CD14-positive monocyte (primary cell): ENCODE data around the gene C20orf173. TPM values are rescaled to one million over a fixed set of nuclear protein-coding genes. Genes with fewer than 3 reads are reported as not detected.

Source experiments
- DNase-seq, 3 donors: peaks; one replicate each; pipeline ENCODE4 v3.0.0-alpha.2; 2011 to 2022
- H2AFZ ChIP-seq: 2 replicates; pipeline ENCODE4 v1.6.0; 2012; ENCODE audit warnings: mild to moderate bottlenecking, low read depth, low read length, inconsistent platforms; ENCODE audit not compliant: insufficient read depth, poor library complexity, severe bottlenecking
- H3K27ac ChIP-seq, 2 donors: 1 replicate in 1 of 2; 2 replicates in 1 of 2; pipeline ENCODE4 v1.5.1; 2012 to 2013; ENCODE audit warnings: low read length in 2 of 2, control low read depth in 1 of 2, inconsistent platforms in 1 of 2, low read depth in 1 of 2, mild to moderate bottlenecking in 1 of 2
- H3K27me3 ChIP-seq, 2 donors: one replicate each; pipeline versions ENCODE4 v1.6.0 to v1.6.1; 2011 to 2013; ENCODE audit warnings: low read length in 2 of 2; ENCODE audit not compliant: control insufficient read depth in 2 of 2, insufficient read depth in 2 of 2
- H3K36me3 ChIP-seq, 2 donors: replicated peaks in 1 of 2; 1 replicate in 1 of 2; 2 replicates in 1 of 2; pipeline versions ENCODE4 v1.5.1 to v1.6.1; 2012 to 2013; ENCODE audit warnings: low read length in 2 of 2, control low read depth in 1 of 2, inconsistent platforms in 1 of 2, mild to moderate bottlenecking in 1 of 2; ENCODE audit not compliant: insufficient read depth in 2 of 2, control insufficient read depth in 1 of 2
- H3K4me1 ChIP-seq, 2 donors: 1 replicate in 1 of 2; 2 replicates in 1 of 2; pipeline versions ENCODE4 v1.5.1 to v1.6.1; 2012 to 2013; ENCODE audit warnings: low read length in 2 of 2, control low read depth in 1 of 2, inconsistent platforms in 1 of 2, mild to moderate bottlenecking in 1 of 2, moderate library complexity in 1 of 2; ENCODE audit not compliant: insufficient read depth in 2 of 2, control insufficient read depth in 1 of 2
- H3K4me2 ChIP-seq: replicated peaks from 2 replicates; pipeline ENCODE3; 2012; ENCODE audit warnings: low read length, moderate library complexity, mild to moderate bottlenecking; ENCODE audit not compliant: poor library complexity, severe bottlenecking; ENCODE audit errors: extremely low read depth
- H3K4me3 ChIP-seq, 3 experiments: fragments of 200-600 bp in 1 of 3; sonication (generic) in 1 of 3; replicated peaks in 1 of 3; 1 replicate in 2 of 3; 2 replicates in 1 of 3; pipeline ENCODE4 v1.5.1; 2011 to 2013; ENCODE audit warnings: low read length in 3 of 3, mild to moderate bottlenecking in 3 of 3, control low read depth in 2 of 3, low read depth in 2 of 3, inconsistent platforms in 1 of 3, moderate library complexity in 1 of 3
- H3K79me2 ChIP-seq: 2 replicates; pipeline ENCODE4 v1.6.0; 2012; ENCODE audit warnings: mild to moderate bottlenecking, control low read depth, inconsistent platforms, low read length, moderate library complexity; ENCODE audit not compliant: insufficient read depth
- H3K9ac ChIP-seq: 2 replicates; pipeline ENCODE4 v1.6.0; 2017; ENCODE audit warnings: low read length, mild to moderate bottlenecking; ENCODE audit not compliant: insufficient read depth, poor library complexity, severe bottlenecking
- H3K9me3 ChIP-seq, 2 donors: replicated peaks in 1 of 2; 1 replicate in 1 of 2; 2 replicates in 1 of 2; pipeline versions ENCODE4 v1.5.1 to v1.6.1; 2012 to 2013; ENCODE audit warnings: low read length in 2 of 2, control low read depth in 1 of 2; ENCODE audit not compliant: control insufficient read depth in 1 of 2, insufficient read depth in 1 of 2
- H4K20me1 ChIP-seq: 2 replicates; pipeline ENCODE4 v1.6.0; 2012; ENCODE audit warnings: mild to moderate bottlenecking, low read length, control low read depth, moderate library complexity; ENCODE audit not compliant: insufficient read depth
- H3K27ac Mint-ChIP-seq, 7 donors: one replicate each; pipeline ENCODE4 v1.8.0; 2020; ENCODE audit warnings: mild to moderate bottlenecking in 7 of 7, mixed read lengths in 7 of 7, moderate library complexity in 6 of 7, inconsistent platforms in 2 of 7
- H3K27me3 Mint-ChIP-seq, 3 donors: one replicate each; pipeline ENCODE4 v1.8.0; 2021 to 2022; ENCODE audit warnings: low read depth in 3 of 3, mild to moderate bottlenecking in 3 of 3, mixed read lengths in 3 of 3, moderate library complexity in 3 of 3, inconsistent platforms in 1 of 3
- H3K36me3 Mint-ChIP-seq, 2 donors: one replicate each; pipeline ENCODE4 v1.8.0; 2020; ENCODE audit warnings: mixed read lengths in 2 of 2, inconsistent platforms in 1 of 2, mild to moderate bottlenecking in 1 of 2
- H3K4me1 Mint-ChIP-seq: one replicate; pipeline ENCODE4 v1.8.0; 2020; ENCODE audit warnings: mild to moderate bottlenecking, mixed read lengths
- H3K4me3 Mint-ChIP-seq, 2 donors: one replicate each; pipeline ENCODE4 v1.8.0; 2020; ENCODE audit warnings: mild to moderate bottlenecking in 2 of 2, mixed read lengths in 2 of 2, moderate library complexity in 1 of 2
- H3K9me3 Mint-ChIP-seq, 7 donors: one replicate each; pipeline ENCODE4 v1.8.0; 2020 to 2022; ENCODE audit warnings: mixed read lengths in 7 of 7, mild to moderate bottlenecking in 6 of 7, moderate library complexity in 6 of 7, inconsistent platforms in 2 of 7
- whole genome bisulfite sequencing: methylation state at CpG from one replicate; pipeline ENCODE4 v1.1.5; 2013; ENCODE audit warnings: missing lambda C conversion rate; ENCODE audit not compliant: insufficient coverage; 5-methylcytosine and 5-hydroxymethylcytosine counted together
- intact Hi-C, 2 donors: fragments of 100-400 bp; cut with micrococcal nuclease; formaldehyde crosslinking; loops; one replicate each; pipeline versions ENCODE4 v1.15.0 to v1.15.1; 2023
- polyA plus RNA-seq, 3 donors: library from polyadenylated mRNA; depleted of rRNA in 1 of 3; unstranded in 2 of 3; stranded (reverse) in 1 of 3; fragments of 300-500 nt in 2 of 3; fragments of >200 nt in 1 of 3; fragmentation: Illumina TruSeq in 2 of 3; gene quantifications; 1 replicate in 2 of 3; 2 replicates in 1 of 3; pipeline ENCODE4 v1.2.3, GENCODE V29; 2012 to 2021
- TF ChIP-seq, protein P1 (sequence below): fragments of 200-600 bp; IDR thresholded peaks from one replicate; pipeline ENCODE4 v1.8.0; 2022; ENCODE audit warnings: antibody characterized with exemption, mild to moderate bottlenecking

The C20orf173 gene
- polyA plus RNA-seq, 3 donors: not detected

DNA sequence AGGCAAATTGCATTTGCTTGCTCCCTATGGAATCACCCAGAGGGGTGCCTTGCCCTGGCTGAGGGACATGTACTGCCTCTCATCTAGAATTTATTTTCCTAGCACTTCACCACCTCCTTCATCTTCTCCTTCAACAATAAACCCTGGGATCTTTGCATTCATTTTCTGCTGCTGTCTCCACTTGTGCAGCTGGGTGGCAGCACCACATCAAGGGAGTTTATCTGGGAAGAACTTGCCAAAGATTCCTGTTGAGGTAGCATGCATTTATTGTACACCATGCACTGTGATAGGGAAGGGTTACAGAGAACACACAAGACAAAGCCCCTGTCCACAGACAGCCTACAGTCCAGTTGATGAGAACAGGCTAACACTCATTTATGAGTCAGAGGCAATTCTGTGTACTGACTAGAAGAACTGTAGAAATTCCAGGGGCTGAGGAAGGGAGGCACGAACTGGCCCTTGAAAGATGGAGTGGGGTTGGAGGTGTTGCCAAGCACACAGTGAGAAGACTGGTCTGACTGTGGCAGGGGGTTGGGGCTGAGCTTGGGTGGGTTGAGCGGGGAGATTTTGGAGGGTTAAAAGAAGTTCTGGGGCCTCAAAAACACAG, 17.5 kb downstream of the C20orf173 start:
- no peaks in the 10 kb centered on the region for H3K27me3 ChIP-seq
- peaks cover 66 to 78% of the 10 kb centered on the region in 2 donors for H3K36me3 Mint-ChIP-seq
- no peaks in the 10 kb centered on the region for H3K4me1 ChIP-seq
- TF ChIP-seq, protein P1, sequence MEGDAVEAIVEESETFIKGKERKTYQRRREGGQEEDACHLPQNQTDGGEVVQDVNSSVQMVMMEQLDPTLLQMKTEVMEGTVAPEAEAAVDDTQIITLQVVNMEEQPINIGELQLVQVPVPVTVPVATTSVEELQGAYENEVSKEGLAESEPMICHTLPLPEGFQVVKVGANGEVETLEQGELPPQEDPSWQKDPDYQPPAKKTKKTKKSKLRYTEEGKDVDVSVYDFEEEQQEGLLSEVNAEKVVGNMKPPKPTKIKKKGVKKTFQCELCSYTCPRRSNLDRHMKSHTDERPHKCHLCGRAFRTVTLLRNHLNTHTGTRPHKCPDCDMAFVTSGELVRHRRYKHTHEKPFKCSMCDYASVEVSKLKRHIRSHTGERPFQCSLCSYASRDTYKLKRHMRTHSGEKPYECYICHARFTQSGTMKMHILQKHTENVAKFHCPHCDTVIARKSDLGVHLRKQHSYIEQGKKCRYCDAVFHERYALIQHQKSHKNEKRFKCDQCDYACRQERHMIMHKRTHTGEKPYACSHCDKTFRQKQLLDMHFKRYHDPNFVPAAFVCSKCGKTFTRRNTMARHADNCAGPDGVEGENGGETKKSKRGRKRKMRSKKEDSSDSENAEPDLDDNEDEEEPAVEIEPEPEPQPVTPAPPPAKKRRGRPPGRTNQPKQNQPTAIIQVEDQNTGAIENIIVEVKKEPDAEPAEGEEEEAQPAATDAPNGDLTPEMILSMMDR: no peak
- H3K4me2 ChIP-seq: no peak overlapping the region
- WGBS: 100% methylated on average over 1 of the region's 2 CpGs
- H3K4me3 Mint-ChIP-seq: no peak overlapping the region
- no peaks in the 10 kb centered on the region for H3K79me2 ChIP-seq
- no peaks in the 10 kb centered on the region for H4K20me1 ChIP-seq
- peak overlapping the region in 2 of 7 donors; percentile 0 to 37 for H3K27ac Mint-ChIP-seq
- peaks cover 66 to 89% of the 10 kb centered on the region in 2 donors for H3K36me3 ChIP-seq
- H2AFZ ChIP-seq: no peak overlapping the region
- no peak overlapping the region for H3K9ac ChIP-seq
- peaks cover 0 to 2% (median 0%) of the 10 kb centered on the region in 7 donors for H3K9me3 Mint-ChIP-seq
- H3K4me1 Mint-ChIP-seq: no peaks in the 10 kb centered on the region
- H3K9me3 ChIP-seq: no peaks in the 10 kb centered on the region
- DNase-seq: no peak
- H3K27me3 Mint-ChIP-seq: peaks cover 0 to 2% (median 0%) of the 10 kb centered on the region in 3 donors
- intact Hi-C loops: no loop called here
- no peak overlapping the region for H3K4me3 ChIP-seq
- no peak overlapping the region for H3K27ac ChIP-seq

- 100% methylated on average over 7 of the region's 12 CpGs for WGBS
Observed at GRCh38 chr20:35510951-35511735, 18.3 kb downstream of the C20orf173 start.

More at GRCh38 chr20:35510951-35511735, 18.3 kb downstream of the C20orf173 start:
- H3K9ac ChIP-seq: no peak overlapping the region
- no peak overlapping the region for H3K4me3 Mint-ChIP-seq
- no peak overlapping the region for H3K27ac ChIP-seq
- H3K27ac Mint-ChIP-seq: no peak overlapping the region
- intact Hi-C loops: no loop called here
- peaks cover 0 to 2% (median 0%) of the 10 kb centered on the region in 7 donors for H3K9me3 Mint-ChIP-seq
- TF ChIP-seq, protein P1: no peak
- no peaks in the 10 kb centered on the region for H3K4me1 ChIP-seq
- H3K4me1 Mint-ChIP-seq: no peaks in the 10 kb centered on the region
- no peaks in the 10 kb centered on the region for H3K9me3 ChIP-seq
- no peak overlapping the region for H3K4me3 ChIP-seq
- H3K27me3 ChIP-seq: no peaks in the 10 kb centered on the region
- no peak overlapping the region for H3K4me2 ChIP-seq
- H3K27me3 Mint-ChIP-seq: peaks cover 0 to 2% (median 0%) of the 10 kb centered on the region in 3 donors
- H3K79me2 ChIP-seq: no peaks in the 10 kb centered on the region
- no peaks in the 10 kb centered on the region for H4K20me1 ChIP-seq
- peaks cover 71 to 97% of the 10 kb centered on the region in 2 donors for H3K36me3 ChIP-seq
- DNase-seq: no peak
- peaks cover 73 to 82% of the 10 kb centered on the region in 2 donors for H3K36me3 Mint-ChIP-seq
- no peak overlapping the region for H2AFZ ChIP-seq
